HG03060 (cell line): Measurements from ENCODE around the gene GATAD2A.

ENCODE experiments used
- ATAC-seq: cut with Tn5 transposase; IDR thresholded peaks from one replicate; pipeline ENCODE4 v1.9.1; 2021; ENCODE audit warnings: low read depth, moderate number of reproducible peaks; ENCODE audit not compliant: unreplicated experiment

GATAD2A gene

DNA sequence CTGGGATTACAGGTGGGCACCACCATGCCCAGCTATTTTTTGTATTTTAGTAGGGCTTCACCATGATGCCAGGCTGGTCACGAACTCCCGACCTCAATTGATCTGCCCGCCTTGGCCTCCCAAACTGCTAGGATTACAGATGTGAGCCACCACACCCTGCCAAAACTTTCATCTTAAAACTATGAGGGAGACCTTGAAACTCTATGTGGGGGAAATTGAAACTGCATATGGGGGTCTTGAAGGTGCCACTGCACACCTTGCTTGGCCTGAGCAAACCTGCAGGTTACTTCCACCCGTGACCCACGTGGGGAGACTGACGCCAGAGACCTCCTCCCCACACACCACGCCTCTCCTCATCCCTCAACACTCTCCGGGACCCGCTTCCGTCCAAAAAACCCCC lies 148.2 kb downstream of the GATAD2A start:
- no peak for ATAC-seq

DNA sequence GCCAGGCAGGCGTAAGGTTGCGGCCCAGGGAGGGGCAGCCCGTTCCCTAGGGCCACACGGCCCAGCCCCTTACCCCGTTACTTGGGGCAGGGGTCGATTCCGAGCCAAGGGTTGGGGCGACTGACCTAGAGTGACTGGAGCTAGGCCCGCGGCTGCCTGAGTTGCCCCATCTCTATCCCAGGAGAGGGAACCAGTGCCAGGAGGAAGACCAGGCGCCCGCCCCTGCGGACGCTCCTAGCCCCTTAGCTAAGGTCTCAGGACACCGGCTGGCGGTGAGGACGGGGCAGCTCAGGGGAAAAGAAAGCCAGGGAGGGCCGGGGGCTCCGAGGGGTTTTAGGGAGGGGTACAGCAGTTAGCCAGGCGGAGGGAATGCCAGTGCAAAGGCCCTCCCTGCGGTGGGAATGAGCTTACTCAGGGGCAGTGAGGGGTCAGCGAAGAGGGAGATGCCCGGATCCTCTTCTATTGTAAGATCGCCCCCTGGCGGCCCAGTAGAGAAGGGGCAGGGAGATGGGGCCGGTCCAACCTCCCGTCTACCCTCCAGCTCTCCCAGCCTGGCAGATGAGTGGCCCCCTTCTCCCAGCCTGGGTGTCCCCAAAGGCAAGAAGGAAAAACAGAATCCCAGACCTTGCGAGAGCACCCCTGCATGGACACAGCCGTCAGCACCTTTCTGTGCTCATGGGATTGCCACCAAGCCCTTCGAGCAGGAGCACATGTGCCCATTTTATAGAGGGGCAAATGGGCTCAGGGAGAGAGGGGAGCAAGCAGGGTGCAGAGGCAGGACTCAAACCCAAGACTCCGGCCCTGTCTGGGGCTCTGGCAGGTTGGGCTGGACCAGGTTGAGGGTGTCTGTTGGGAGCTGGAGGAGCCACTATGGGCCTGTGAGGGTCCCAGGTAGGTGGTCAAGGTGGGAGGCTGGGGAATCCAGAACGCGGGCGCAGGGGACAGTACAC lies 148.9 kb downstream of the GATAD2A start:
- no peak for ATAC-seq

DNA sequence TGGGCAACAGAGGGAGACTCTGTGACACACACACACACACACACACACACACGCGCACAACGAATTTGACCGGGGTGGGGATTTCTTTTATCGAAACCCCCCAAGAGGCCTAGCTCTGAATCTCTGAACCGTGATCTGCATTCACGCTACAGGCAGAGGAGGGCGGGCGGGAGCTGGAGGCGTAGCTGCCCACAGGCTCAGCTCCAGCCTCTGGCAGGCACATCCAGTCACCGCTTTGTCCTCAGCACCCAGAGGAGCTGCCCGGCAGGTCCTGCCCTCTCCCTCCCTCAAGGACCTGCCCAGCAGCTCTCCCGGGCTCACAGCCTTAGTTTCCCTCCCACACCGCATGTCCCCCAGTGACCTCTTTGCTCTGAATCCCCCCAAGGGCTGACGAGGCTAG lies 152.6 kb downstream of the GATAD2A start:
- no peak for ATAC-seq
